Ovary (tissue), 3 donors: Measurements from ENCODE around the gene HGF.

ENCODE experiments used
- CTCF ChIP-seq, 3 donors: fragments of 450-650 bp in 2 of 3; fragments of 200-600 bp in 1 of 3; IDR thresholded peaks; one replicate each; pipeline versions ENCODE4 v1.5.1 to v1.8.0; 2016 to 2022; ENCODE audit warnings: antibody characterized with exemption in 3 of 3, mild to moderate bottlenecking in 1 of 3
- POLR2A ChIP-seq: fragments of 450-650 bp; IDR thresholded peaks from one replicate; pipeline ENCODE4 v1.6.1; 2017; ENCODE audit warnings: antibody characterized with exemption, mild to moderate bottlenecking, moderate library complexity
- donor health status: DM: no; HTN: no; CAD: no.

DNA sequence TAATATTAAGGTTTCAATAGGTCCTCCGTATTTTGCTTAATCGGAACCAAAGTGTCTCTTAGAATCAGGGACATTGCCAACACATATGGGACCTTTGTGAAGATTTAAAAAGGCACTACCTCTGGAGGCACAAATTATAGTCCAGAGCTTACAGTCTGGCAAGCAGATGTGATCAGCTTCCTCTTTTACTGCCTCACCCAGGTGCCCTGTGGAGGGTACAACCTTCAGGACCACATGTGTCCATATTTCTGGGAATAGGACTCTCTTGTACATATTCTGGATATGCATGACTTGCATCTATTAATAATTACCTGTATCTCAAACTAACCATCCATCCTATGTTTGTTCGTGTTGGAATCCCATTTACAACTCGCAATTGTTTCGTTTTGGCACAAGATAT is 60.0 kb downstream of the HGF start:
- TF ChIP-seq CTCF (IDR thresholded peaks at IDR 0.05) (no peak), POLR2A (no peak)
